HG03378 (cell line): Measurements from ENCODE around the gene HSPA8.

Experiments used
- ATAC-seq: cut with Tn5 transposase; IDR thresholded peaks from one replicate; pipeline ENCODE4 v1.9.1; 2021; ENCODE audit warnings: mild to moderate bottlenecking, moderate library complexity; ENCODE audit not compliant: unreplicated experiment

Gene HSPA8

DNA sequence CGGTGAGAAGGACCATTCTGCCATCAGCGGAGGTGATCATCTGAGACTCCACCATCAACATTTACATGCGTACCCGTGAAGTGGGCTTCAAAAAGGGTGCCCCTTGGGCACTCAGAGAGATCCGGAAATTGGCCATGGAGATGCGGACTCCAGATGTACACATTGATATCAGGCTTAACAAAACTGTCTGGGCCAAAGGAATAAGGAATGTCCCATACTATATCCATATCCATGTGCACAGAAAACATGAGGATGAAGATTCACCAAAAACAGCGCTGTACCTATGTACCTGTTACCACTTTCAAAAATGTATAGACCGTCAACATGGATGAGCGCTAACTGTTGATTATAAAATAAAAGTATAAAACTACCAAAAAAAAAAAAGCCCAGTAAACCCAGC, 10.8 kb downstream of the HSPA8 start:
- no peak for ATAC-seq

DNA sequence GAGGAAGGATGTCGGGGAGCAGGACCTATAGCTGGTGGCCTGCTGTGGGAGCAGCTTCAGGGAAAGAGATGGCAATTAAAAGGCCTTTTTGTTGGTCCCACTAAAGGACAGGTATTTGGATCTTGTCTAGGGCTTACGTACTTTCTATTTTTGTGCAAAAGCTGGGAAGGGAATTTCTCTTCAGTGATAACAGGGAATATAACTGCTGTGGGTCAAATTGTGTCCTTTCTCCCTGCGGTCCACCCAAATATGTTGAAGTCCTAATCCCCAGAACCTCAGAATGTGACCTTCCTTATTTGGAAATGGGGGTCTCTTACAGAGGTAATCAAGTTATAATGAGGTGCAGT, 14.0 kb downstream of the HSPA8 start:
- no peak for ATAC-seq

DNA sequence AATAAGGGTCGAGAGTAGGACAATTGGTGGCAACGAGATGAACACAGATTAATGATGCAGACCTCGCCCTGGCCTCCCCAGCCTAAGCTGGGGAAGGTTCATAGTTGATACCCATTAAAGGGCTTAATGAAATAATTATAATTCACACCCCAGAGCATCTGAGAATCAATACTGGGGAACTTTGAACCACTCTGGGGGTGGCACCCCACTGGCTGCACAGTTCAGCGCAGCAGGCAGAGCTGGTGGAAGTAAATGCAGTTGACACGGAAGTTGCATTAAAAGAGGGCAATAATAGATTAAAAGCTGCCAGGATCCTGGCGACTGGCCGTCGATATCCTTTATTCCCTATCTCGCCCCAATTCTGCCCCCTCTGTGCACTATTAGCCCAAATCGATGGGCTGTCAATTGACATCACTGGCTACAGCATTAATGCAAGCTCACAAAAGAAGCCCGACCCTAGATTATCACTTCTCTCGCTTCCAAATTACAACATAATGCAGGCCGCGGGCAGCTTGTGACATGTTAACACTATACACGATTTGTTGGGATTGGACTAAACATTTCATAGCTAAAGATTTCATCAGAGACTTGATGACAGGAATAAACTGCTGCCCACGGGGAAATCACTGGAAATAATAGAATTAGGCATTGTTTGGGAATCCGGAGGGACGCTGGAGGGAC, 14.5 kb downstream of the HSPA8 start:
- ATAC-seq, result no peak

DNA sequence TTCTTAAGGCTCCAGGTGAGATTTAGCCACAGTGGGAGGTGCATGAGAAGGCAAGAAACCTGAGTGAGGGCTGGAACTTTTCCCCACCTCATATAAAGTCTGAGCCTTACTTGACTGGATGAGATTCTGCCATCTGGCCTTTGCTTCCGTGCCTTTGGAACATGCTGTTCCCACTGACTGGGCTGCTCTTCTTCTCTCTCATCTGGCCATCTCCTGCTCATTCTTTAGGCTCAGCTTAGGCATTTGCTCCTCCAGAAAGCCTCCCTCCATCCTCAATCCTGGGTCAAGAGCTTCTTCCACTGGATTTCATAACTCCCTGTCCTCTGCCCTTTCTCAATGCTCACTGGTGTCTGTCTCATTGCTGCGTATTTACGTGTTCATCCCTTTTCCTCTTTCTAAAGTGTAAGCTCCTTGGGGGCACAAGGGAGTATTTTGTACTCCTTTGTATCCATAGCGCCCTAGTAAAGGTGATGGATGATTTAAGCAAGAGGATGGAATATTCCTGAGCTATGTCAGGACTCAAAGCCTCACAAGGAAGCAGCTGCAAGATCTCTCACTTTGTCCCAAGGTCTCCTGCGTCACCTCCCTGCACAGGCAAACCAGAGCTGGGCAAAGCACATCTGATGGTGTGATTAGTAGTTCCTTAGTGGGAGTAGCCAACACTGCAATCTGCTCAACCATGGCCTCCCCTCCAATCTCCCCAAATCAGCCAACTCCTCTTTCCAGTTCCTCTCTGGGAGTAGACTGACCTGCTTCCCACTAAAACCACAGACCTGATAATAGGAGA, 15.3 kb downstream of the HSPA8 start:
- ATAC-seq, result no peak

DNA sequence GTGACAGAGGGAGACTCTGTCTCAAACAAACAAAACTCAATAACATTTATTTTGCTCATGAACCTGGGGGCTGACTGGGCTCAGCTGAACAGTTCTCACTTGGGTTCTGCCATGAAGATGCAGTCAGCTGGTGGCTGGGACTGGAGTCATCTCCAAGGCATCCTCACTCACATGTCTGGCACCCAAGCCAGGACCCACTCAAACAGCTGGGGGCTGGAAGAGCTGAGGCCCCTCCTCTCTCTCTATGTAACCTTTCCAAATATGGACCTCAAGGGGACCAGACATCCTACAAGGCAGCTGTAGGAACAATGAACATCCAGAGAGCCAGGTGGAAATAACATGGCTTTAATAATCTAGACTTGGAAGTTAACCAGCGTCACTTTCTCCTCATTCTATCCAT, 16.8 kb downstream of the HSPA8 start:
- no peak for ATAC-seq

DNA sequence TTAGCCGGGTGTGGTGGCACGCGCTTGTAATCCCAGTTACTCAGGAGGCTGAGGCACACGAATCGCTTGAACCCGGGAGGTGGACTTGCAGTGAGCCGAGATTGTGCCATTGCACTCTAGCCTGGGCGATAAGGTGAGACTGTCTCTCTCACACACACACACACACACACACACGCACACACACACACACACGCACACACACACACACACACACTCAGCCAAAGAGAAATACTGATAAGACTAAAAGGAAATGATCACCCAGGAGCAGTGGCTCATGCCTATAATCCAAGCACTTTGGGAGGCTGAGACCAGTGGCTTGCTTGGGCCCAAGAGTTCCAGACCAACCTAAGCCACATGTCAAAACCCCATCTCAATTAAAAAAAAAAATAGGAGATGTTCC, 20.8 kb downstream of the HSPA8 start:
- no peak for ATAC-seq

DNA sequence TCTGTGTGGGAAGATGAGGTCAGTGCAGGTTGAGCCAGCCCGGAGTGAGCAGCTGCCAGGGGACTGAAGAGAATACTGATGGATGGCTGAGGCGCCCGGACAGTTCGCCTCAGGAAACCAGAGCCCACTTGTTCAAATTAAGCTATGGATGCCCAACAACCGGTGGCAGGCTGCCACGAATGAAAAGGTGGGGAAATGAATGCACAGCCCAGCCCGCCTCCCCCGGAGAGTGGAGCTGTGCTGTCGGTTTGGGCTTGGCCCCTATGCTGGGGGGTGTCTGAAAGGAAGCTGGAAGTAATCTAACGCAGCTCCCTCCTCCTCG, 21.9 kb downstream of the HSPA8 start:
- ATAC-seq, result no peak

DNA sequence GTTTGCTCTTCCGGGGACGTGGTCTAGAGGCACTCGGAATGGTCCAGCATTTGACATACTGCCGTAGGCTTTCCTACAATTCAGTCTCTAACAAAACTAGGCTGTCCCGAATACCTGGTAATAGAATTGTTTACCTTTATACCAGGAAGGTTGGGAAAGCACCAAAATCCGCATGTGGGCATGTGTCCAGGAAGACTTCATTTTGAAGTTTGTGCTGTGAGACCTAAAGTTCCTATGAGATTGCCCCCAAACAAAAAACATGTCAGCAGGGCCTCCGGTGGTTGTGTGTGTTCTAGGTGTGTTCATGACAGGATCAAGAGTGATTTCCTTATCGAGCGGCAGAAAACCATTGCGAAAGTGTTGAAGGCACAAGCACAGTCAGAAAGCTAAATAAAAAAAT, 26.1 kb downstream of the HSPA8 start:
- no peak for ATAC-seq

DNA sequence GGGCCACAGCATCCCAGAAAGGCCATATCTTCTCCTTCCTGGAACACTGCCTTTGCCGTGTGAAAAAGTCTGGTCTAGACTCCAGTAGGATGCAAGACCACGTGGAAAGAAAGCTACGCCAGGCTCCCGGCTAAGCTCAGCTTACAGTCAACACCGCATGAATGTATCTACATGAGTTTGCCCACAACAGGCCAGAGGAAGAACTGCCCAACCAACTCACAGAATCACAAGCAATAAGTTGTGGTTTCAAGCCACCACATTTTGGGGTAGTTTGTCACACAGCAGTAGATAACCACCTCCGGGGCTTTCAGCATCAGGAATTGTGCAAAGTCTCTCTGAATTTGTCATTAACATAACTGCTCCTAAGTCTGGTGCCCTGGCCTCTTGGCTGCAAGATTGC, 27.3 kb downstream of the HSPA8 start:
- no peak for ATAC-seq

DNA sequence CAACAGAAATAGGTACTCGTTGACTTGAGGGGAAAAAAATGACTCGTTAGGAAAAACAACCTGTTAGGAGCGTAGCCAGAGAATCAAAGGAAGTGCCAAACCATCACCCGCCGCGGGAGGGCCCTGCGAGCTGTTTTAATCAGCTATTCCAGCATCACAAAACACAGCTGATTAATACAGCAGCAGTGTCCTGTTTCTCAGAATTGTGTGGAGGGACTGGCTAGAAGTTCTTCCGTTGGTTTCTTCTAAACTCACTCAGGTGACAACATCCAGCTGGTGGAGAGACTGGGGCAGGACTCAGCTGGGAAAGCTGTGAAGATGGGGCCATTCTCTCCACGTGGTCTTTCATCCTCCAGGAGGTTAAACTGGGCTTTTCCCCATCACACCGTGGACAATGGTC, 28.0 kb downstream of the HSPA8 start:
- no peak for ATAC-seq

DNA sequence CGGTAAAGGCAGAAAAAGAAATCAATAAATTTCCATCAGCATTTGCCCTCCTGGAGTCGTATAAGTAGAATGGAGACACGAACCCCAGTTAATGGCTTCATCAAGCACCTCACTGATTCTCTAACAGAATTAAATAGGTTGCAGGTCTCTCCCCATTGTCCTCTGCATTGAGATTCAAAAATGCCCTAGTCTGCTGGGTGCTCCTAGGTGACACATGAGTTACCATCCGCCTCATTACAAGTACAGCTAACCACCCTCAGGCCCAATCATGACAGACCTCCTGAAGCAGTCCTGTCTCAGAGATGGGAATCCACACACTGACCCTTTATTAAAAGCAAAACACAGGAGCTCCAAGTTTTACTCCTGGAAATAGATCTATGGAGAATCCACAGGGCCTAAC, 31.4 kb downstream of the HSPA8 start:
- no peak for ATAC-seq

DNA sequence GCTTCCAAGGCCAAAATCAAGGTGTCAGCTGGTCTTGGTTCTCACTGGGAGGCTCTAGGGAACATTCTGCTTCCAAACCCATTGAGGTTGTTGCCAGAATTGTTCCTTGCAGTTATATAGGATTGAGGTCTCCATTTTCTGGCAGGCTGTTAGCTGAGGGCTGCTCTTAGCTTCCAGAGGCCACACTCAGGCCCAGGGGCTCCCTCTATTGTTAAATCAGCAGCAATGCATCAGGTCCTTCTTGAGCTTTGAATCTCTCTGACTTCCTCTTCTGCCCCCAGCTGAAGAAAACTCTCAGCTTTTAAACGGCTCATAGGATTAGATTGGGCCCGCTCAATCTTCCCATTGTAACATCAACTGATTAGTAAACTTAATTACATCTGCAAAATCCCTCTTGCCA, 41.0 kb downstream of the HSPA8 start:
- ATAC-seq, result peak; percentile 64

DNA sequence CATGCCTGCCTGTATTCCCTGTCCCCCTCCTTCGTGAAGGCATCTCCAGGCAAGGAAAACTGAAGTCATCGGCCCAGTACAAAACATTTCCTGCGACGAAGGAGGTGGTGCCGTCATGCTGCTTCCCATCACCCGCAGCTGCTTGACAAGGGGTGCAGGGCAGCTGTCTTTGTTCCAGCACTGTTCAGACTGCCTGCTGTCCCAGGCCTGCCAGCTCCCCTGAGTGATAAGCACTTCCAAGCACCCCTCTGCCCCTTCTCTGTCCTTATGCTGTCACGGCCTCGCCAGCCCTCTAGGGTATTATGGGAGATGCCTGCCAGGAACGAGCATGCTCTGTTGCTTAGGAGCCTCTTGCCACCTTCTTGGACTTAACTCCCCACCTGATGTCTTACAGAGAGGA, 43.2 kb downstream of the HSPA8 start:
- ATAC-seq, result no peak

DNA sequence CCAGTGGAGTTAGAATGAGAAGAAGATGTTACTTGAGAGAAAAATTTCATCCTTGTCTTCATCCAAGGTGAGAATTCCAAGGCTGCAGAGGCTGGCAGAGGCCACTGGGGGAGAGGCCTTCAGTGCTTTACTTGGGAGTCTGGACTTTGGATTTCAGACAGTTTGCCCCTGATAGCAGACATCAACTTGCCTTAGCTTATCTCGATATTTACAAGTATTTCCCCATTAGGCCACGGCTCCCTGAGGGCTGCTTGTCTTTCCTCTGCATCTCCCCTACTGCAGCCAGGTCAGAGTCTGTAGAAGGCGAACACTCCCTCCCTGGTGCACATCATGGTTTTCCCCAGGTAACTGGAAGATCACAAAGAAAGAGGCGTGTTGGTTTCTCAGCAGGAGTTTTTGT, 50.4 kb downstream of the HSPA8 start:
- no peak for ATAC-seq
